GM12873 (cell line): Measurements from ENCODE around the gene GAGE12J.

Source experiments
- TF ChIP-seq, protein P1 (sequence below): IDR thresholded peaks from 2 replicates; pipeline ENCODE4 v1.5.1; 2012; ENCODE audit warnings: low read depth, mild to moderate bottlenecking, moderate library complexity, low read length, control low read depth; ENCODE audit not compliant: insufficient read depth; ENCODE audit errors: missing control alignments

GAGE12J gene

GRCh38 chrX:49292400-49293362 is 29.2 kb upstream of the GAGE12J start:
- TF ChIP-seq, protein P1, sequence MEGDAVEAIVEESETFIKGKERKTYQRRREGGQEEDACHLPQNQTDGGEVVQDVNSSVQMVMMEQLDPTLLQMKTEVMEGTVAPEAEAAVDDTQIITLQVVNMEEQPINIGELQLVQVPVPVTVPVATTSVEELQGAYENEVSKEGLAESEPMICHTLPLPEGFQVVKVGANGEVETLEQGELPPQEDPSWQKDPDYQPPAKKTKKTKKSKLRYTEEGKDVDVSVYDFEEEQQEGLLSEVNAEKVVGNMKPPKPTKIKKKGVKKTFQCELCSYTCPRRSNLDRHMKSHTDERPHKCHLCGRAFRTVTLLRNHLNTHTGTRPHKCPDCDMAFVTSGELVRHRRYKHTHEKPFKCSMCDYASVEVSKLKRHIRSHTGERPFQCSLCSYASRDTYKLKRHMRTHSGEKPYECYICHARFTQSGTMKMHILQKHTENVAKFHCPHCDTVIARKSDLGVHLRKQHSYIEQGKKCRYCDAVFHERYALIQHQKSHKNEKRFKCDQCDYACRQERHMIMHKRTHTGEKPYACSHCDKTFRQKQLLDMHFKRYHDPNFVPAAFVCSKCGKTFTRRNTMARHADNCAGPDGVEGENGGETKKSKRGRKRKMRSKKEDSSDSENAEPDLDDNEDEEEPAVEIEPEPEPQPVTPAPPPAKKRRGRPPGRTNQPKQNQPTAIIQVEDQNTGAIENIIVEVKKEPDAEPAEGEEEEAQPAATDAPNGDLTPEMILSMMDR, result no peak

DNA sequence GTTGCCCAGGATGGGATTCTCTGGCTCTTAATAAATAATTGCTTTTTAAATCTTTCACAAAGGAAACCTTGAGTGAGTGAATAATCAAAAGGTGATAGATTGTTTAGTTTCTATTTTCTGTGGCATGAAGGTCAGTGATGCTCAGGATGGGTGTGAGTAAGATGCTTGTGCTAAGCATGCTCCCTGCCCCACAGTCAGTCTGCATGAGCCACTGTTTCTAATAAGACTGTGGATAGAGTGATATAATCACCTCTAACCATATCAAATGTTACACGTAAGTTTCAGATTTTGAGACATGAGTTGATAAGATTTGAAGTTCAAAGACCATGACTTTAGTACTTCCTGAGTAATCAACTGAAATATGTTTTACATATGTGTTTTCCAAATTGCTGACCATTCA is 21.1 kb upstream of the GAGE12J start:
- TF ChIP-seq, protein P1, result no peak

DNA sequence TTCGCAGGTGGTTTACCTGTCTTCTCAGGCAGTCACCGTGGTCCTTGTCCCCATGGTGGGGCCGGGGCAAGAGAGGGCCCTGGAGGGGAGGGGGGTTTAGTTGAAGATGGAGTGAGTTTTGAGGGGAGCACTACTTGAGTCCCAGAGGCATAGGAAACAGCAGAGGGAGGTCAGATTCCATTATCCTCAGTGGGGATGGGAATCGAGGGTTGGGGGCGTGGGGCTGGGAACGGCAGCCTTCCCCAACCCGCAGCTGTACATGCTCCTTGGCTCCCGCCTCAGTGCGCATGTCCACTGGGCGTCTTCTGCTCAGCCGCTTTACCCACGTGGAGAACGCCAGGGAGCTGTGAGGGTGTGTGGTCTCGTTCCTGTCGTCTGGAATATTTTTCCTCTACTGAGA is 18.5 kb upstream of the GAGE12J start, which contains the start of gene GAGE10:
TSS of gene GAGE10 (plus strand) at position 301 of the 400 bp plus-strand sequence. CDS start 1,214 bp downstream, outside the sequence.
- TF ChIP-seq, protein P1, result no peak

GRCh38 chrX:49308604-49309269 is 13.1 kb upstream of the GAGE12J start:
- TF ChIP-seq, protein P1, result no peak

DNA sequence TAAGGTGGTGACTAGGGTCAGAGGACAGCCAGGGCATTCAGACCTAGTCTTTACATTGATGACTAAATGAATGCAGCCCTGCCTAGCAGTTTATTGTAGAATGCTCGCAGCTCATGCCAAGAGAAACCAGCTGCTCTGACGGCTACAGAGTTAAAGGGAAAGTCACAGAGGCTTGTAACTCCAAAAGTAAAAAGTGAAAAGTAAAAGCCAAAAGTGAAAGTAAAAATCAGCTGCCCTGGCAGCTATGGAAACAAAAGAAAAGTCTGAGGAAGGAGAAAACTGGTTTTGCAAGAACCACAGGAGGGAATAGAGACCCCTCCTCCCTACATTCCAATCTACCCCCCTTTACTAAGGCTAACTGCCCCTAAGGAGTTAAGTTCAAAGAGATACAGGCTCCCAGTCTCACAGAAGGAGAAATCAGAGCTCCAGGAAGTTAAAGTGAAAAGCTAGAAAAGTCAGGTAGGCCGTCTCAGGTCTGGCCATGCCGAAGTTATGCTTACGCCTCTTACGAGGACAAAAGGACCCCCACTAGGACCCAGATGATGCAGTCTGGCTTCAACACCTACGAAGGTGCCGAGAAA is 12.3 kb upstream of the GAGE12J start:
- TF ChIP-seq, protein P1, result no peak

DNA sequence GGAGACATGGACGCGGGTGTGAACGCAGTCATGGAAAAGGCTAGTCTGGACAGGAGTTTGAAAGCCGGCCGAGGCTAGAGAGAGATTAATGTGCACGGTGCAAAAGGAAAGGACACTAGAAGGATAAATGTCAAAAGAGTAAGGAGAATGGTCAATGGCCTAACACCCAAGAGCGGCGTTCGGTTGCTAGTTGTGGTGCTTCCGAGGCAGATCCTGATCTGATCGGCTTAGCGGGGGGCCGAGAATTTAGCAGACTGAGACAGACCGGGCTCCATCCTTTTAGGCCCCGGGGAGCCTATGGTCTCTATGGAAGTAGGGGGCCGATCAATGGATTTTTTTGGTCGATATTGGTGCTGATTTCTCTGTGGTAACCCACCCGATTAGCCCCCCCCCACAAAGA is 11.5 kb upstream of the GAGE12J start:
- TF ChIP-seq, protein P1, result no peak

DNA sequence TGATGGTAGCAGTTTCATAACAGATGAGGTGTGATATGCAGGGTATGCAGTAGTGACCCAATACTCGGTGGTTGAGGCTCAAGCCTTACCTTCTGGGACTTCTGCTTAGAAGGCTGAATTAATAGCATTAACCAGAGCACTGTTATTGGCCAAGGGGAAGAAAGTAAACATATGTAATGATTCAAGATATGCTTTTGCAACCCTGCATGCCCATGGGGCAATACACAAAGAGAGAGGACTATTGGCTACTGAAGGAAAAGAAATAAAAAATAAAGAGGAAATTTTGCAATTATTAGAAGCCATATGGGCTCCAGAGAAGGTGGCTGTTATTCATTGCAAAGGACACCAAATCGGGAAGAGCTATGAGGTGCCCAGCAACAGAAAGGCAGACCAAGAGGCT is 9.7 kb upstream of the GAGE12J start:
- TF ChIP-seq, protein P1, result no peak
